Measurements from ENCODE around the gene FLYWCH1. TPM values are rescaled to one million over a fixed set of nuclear protein-coding genes. Genes with fewer than 3 reads are reported as not detected.
A peak's percentile ranks its signal among the peaks of the same experiment; 100 is the strongest.

Gene FLYWCH1
- total and polyA plus RNA-seq, 9 donors = 7.8 to 28.5 (median 17.3) TPM

DNA sequence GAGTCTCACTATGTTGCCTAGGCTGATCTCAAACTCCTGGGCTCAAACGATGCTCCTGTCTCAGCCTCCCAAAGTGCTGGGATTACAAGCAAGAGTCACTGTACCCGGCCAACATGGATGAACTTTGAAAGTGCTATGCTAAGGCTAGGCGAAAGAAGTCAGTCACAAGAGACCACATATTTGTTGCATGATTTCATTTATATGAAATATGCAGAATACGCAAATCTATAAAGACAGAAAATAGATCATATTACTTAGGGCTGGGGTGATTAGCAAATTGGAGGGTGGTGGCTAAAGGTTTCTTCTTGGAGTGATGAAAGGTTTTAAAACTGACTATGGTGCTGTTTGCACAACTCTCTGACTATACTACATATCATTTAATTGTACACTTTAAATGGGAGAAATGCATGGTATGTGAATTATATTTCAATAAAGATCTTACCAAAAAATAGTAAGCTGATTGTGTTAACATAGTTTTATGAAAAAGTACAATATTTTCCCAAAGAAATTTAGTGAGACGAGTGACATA, 1.2 kb upstream of the FLYWCH1 start:
- Histone ChIP-seq H3K27ac (ENCODE audit: low read length) (no peak overlapping the region), H3K4me1 (ENCODE audit: control insufficient read depth, insufficient read depth, low read length) (peaks cover 18% of the 10 kb centered on the region), H3K27me3 (ENCODE audit: control insufficient read depth, insufficient read depth, low read length) (no peaks in the 10 kb centered on the region), H3K9me3 (replicated peaks; ENCODE audit: control insufficient read depth, low read depth, low read length) (no peaks in the 10 kb centered on the region), H3K4me3 (ENCODE audit: low read length) (no peak overlapping the region), H3K36me3 (ENCODE audit: control insufficient read depth, insufficient read depth, low read length) (peaks cover 7% of the 10 kb centered on the region)
- no CpG with 5 or more reads among the region's 5 CpGs for WGBS (ENCODE audit: insufficient coverage)
- no peak for DNase-seq

DNA sequence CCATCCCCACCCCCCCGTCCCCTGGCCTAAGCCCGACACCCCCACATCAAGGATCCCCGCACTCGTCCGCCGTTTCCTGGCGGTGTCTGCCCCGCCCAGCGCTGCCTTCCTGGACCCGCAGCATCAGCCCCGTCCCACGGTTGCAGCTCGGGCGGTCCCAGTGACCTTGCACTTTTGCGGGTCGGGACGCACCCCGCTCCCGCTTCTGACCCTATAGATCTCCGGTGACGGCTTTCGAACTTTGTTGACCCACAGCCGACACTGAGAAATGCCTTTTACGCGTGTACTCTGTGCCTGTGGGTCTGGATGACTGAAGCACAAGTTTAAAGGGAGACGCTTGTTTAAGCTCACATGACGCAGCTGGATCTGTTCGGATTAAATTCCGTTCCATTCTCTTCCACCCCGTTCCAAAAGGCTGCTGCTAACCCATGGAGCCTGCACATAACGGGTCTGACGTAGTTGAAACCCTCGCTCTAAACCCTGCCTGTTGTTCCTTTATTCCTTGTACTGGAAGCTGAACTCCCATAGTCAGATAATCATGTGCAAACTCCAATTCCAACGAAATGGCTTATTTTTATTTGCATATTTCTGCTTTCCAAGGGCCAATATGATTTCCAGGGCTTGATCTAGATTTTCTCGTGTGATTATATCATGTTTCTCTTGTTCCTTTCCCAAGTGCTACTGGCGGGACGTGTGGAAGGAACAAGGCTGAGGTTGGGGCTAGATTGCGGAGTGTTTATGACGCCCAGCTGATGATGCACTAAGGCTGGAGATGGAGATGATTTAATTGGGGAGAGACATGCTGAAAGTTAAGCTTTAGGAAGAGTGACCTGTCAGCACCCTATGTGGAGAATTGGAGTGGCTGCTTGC, 834 bp downstream of the FLYWCH1 start:
- Histone ChIP-seq H3K36me3 (ENCODE audit: control insufficient read depth, insufficient read depth, low read length) (peaks cover 16% of the 10 kb centered on the region), H3K4me1 (ENCODE audit: control insufficient read depth, insufficient read depth, low read length) (peaks cover 10% of the 10 kb centered on the region), H3K4me3 (ENCODE audit: low read length) (peak overlapping the region; percentile 63), H3K27ac (ENCODE audit: low read length) (peak overlapping the region; percentile 88), H3K9me3 (replicated peaks; ENCODE audit: control insufficient read depth, low read depth, low read length) (no peaks in the 10 kb centered on the region), H3K27me3 (ENCODE audit: control insufficient read depth, insufficient read depth, low read length) (no peaks in the 10 kb centered on the region)
- WGBS (ENCODE audit: insufficient coverage) = 2% methylated on average over 35 of the region's 39 CpGs
- peak; percentile 87 for DNase-seq

DNA sequence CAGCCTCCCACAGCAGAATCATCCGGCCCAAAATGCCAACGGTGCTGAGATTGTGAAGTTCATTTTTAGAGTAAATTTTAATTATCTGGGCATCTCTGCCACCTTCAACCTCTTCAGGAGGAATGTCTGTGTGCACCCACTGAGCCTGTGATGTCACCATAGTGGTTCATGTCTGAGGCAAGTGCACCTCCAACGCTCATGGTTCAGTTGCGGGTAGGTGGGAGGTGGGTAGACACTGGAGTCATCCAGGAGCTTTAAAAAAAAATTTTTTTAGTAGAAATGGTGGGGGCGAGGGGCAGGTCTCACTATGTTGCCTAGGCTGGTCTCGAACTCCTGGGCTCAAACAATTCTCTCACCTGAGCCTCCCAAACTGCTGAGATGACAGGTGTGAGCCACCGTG, 1.9 kb downstream of the FLYWCH1 start:
- Histone ChIP-seq H3K4me3 (ENCODE audit: low read length) (no peak overlapping the region), H3K36me3 (ENCODE audit: control insufficient read depth, insufficient read depth, low read length) (peaks cover 16% of the 10 kb centered on the region), H3K4me1 (ENCODE audit: control insufficient read depth, insufficient read depth, low read length) (peaks cover 10% of the 10 kb centered on the region), H3K9me3 (replicated peaks; ENCODE audit: control insufficient read depth, low read depth, low read length) (no peaks in the 10 kb centered on the region), H3K27me3 (ENCODE audit: control insufficient read depth, insufficient read depth, low read length) (no peaks in the 10 kb centered on the region), H3K27ac (ENCODE audit: low read length) (no peak overlapping the region)
- WGBS (ENCODE audit: insufficient coverage) = 92% methylated on average over 4 of the region's 7 CpGs
- DNase-seq = no peak

DNA sequence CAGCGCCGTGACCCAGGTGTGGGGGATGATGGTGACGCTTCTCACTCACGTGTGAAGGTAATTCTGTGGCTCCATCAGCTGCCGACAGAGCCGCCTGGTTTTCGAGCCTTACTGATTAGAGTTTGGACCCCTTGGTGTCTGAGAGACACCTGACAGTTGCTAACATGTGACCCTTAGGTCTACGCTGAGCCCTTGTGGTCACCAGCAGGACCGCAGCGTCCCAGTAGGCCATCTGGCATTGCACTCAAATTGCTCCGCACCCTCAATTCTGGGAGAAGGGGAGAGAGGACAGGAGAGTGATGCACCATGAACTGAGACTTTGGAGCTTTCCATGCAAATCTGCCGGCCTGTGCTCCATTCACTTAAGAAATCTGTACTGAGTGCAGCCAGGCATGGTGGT, 2.5 kb downstream of the FLYWCH1 start:
- Histone ChIP-seq H3K4me1 (ENCODE audit: control insufficient read depth, insufficient read depth, low read length) (peaks cover 10% of the 10 kb centered on the region), H3K9me3 (replicated peaks; ENCODE audit: control insufficient read depth, low read depth, low read length) (no peaks in the 10 kb centered on the region), H3K36me3 (ENCODE audit: control insufficient read depth, insufficient read depth, low read length) (peaks cover 16% of the 10 kb centered on the region), H3K4me3 (ENCODE audit: low read length) (no peak overlapping the region), H3K27ac (ENCODE audit: low read length) (no peak overlapping the region), H3K27me3 (ENCODE audit: control insufficient read depth, insufficient read depth, low read length) (no peaks in the 10 kb centered on the region)
- WGBS (ENCODE audit: insufficient coverage) = 78% methylated on average over 12 of the region's 12 CpGs
- no peak for DNase-seq

DNA sequence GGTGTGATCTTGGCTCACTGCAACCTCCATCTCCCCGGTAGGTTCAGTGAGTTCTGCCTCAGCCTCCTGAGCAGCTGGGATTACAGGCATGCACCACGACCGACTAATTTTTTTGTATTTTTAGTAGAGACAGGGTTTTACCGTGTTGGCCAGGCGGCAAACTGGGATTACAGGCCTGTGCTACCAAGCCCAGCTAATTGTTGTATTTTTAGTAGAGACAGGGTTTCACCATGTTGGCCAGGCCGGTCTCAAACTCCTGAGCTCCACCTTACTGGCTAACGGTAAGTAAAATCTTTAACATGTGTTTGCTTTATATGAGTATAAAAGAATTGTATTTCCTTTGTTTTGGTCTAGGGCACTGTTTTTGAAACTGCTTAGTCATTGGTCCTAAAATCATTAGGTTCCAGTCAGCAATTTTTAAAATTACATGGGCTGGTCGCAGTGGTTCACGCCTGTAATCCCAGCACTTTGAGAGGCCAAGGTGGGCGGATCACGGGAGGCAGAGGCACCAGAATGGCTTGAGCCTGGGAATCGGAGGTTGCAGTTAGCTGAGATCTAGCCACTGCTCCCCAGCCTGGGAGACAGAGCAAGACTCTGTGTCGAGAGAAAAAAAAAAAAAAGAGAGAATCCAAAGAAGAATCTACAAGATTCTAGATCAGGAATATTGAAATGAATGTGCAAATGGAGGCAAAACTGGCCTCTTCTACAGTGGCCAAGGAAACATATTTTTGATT, 3.6 kb downstream of the FLYWCH1 start:
- Histone ChIP-seq H3K27me3 (ENCODE audit: control insufficient read depth, insufficient read depth, low read length) (no peaks in the 10 kb centered on the region), H3K4me3 (ENCODE audit: low read length) (no peak overlapping the region), H3K36me3 (ENCODE audit: control insufficient read depth, insufficient read depth, low read length) (peaks cover 19% of the 10 kb centered on the region), H3K9me3 (replicated peaks; ENCODE audit: control insufficient read depth, low read depth, low read length) (no peaks in the 10 kb centered on the region), H3K27ac (ENCODE audit: low read length) (no peak overlapping the region), H3K4me1 (ENCODE audit: control insufficient read depth, insufficient read depth, low read length) (peaks cover 15% of the 10 kb centered on the region)
- no peak for DNase-seq
- WGBS (ENCODE audit: insufficient coverage) = 85% methylated on average over 9 of the region's 13 CpGs

DNA sequence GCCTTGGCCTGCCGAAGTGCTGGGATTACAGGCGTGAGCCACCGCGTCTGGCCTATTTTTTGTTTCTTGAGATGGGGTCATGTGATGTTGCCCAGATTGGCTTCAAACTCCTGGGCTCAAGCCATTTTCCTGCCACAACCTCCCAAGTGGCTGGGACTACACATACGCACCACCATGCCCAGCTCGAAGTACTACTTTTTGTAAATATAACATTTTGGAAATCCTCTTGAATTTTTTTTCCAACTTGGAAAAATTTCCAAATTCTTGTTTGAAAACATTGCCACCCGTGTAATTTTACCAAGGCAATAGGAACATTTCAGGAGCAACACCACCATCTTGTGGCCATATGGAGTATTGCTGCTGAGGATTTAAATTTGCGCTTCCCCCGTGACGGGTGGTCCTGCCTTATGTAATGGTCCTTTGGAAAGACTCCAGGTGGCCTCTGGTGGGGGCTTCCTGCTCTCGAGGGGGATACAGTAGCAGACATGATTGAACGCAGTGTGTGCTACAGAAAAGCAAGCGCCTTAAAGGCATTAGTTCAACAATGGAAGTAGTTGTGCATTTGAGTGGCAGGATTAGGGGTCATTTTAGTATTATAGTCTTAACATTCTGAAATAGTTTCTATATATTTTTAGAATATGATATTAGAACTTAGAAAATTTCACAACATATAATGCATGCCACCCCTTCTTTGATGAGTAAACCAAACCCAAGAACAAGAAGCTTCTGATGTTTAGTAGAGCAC, 8.0 kb downstream of the FLYWCH1 start:
- Histone ChIP-seq H3K27me3 (ENCODE audit: control insufficient read depth, insufficient read depth, low read length) (no peaks in the 10 kb centered on the region), H3K4me3 (ENCODE audit: low read length) (no peak overlapping the region), H3K27ac (ENCODE audit: low read length) (no peak overlapping the region), H3K36me3 (ENCODE audit: control insufficient read depth, insufficient read depth, low read length) (peaks cover 16% of the 10 kb centered on the region), H3K4me1 (ENCODE audit: control insufficient read depth, insufficient read depth, low read length) (peaks cover 10% of the 10 kb centered on the region), H3K9me3 (replicated peaks; ENCODE audit: control insufficient read depth, low read depth, low read length) (no peaks in the 10 kb centered on the region)
- WGBS (ENCODE audit: insufficient coverage) = 0% methylated on average over 1 of the region's 13 CpGs
- peak; percentile 79 for DNase-seq

DNA sequence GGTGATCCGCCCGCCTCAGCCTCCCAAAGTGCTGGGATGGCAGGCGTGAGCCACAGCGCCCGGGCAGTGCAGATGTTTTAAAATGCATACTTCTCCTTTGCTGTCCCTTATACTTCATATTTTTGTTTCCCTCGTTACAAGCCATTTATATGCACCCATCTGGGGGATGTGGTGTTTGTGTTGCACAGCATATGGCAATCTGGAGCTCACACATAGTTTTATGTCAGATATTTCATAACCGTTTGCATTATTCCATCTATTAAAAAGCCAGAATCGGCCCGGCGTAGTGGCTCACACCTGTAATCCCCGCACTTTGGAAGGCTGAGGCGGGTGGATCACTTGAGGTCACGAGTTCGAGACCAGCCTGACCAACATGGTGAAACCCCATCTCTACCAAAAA, 11.8 kb downstream of the FLYWCH1 start:
- Histone ChIP-seq H3K9me3 (replicated peaks; ENCODE audit: control insufficient read depth, low read depth, low read length) (no peaks in the 10 kb centered on the region), H3K27ac (ENCODE audit: low read length) (no peak overlapping the region), H3K4me3 (ENCODE audit: low read length) (no peak overlapping the region), H3K36me3 (ENCODE audit: control insufficient read depth, insufficient read depth, low read length) (peaks cover 6% of the 10 kb centered on the region), H3K4me1 (ENCODE audit: control insufficient read depth, insufficient read depth, low read length) (peaks cover 23% of the 10 kb centered on the region), H3K27me3 (ENCODE audit: control insufficient read depth, insufficient read depth, low read length) (no peaks in the 10 kb centered on the region)
- no peak for DNase-seq
- 90% methylated on average over 2 of the region's 14 CpGs for WGBS (ENCODE audit: insufficient coverage)

DNA sequence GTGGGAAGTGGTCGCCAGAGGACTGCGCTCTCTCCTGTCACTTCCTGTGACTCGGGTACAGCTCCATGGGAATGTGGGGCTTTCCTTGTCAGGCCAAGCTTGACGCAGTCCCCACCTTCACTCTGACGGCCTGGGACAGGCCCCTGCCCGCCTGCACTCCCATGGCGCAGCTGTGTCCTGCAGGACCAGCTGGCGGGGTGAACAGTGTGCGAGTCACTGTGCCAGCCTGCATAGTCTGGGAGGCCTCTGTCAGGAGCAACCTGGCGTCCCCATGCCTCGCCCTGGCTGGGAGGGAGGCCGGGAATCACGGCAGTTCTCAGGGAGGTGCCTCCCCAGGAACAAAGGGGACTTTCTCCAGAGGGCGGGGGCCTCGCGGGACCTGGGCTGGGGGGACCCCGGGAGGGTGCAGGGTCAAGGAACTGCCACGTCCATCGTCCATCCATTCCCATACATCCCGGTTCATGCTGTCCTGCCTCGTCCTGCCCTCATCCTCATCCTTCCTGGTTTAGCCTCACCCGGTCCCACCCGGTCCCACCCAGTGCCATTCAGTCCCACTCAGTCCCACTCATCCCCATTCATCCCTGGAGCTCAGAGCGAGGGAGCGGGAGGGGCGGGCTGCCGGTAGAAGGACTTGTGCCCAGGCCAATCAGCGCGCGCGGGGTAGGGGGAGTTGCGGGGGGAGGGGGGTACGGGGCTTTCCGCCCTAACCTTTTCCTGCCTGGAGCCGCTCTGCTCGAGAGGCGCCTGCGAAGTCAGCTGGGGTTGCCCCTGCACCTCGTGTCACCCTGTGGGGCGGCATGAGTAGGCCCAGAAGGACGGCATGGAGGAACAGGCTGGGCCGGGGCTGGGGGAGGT, 13.4 kb downstream of the FLYWCH1 start:
- WGBS (ENCODE audit: insufficient coverage) = 38% methylated on average over 31 of the region's 42 CpGs
- H3K9me3 ChIP-seq (replicated peaks; ENCODE audit: control insufficient read depth, low read depth, low read length) = no peaks in the 10 kb centered on the region
- peaks cover 15% of the 10 kb centered on the region for H3K36me3 ChIP-seq (ENCODE audit: control insufficient read depth, insufficient read depth, low read length)

DNA sequence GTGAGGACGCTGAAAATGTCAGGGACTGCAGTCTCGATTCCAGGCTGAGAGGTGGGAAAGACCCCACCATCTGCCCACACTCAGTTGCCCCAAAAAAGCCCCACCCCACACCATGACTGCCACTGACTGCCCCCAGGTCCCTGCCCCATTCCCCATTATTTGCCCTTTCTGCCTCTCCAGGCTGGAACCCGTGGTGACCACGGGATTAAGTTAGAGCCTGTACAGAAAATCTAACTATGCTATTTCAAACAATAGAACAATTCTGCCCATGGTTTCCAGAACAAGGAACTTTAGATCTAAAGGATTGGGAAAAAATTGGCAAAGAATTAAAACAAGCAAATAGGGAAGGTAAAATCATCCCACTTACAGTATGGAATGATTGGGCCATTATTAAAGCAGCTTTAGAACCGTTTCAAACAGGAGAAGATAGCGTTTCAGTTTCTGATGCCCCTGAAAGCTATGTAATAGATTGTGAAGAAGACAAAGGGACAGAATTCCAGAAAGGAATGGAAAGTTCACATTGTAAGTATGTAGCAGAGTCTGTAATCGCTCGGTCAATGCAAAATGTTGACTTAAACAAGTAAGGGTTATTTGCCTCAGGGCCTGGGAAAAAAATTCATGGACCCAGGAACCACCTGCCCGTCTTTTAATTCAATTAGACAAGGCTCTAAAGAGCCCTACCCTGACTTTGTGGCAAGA, 14.4 kb downstream of the FLYWCH1 start:
- Histone ChIP-seq H3K4me3 (ENCODE audit: low read length) (no peak overlapping the region), H3K36me3 (ENCODE audit: control insufficient read depth, insufficient read depth, low read length) (peaks cover 22% of the 10 kb centered on the region), H3K27me3 (ENCODE audit: control insufficient read depth, insufficient read depth, low read length) (no peaks in the 10 kb centered on the region), H3K4me1 (ENCODE audit: control insufficient read depth, insufficient read depth, low read length) (peaks cover 18% of the 10 kb centered on the region), H3K27ac (ENCODE audit: low read length) (no peak overlapping the region), H3K9me3 (replicated peaks; ENCODE audit: control insufficient read depth, low read depth, low read length) (no peaks in the 10 kb centered on the region)
- WGBS (ENCODE audit: insufficient coverage) = 50% methylated on average over 4 of the region's 9 CpGs
- DNase-seq = no peak

More for the DNA sequence above, 13.4 kb downstream of the FLYWCH1 start:
- no peak overlapping the region for H3K4me3 ChIP-seq (ENCODE audit: low read length)
- peak; percentile 26 for DNase-seq
- H3K4me1 ChIP-seq (ENCODE audit: control insufficient read depth, insufficient read depth, low read length) = peaks cover 18% of the 10 kb centered on the region
- peak overlapping the region; percentile 42 for H3K27ac ChIP-seq (ENCODE audit: low read length)
- H3K27me3 ChIP-seq (ENCODE audit: control insufficient read depth, insufficient read depth, low read length) = no peaks in the 10 kb centered on the region

Data from muscle of leg (tissue), 11 donors.